Stimulated activated naive CD4-positive, alpha-beta T cell (primary cell): ENCODE results near the gene HNF1B.
A peak's percentile ranks its signal among the peaks of the same experiment; 100 is the strongest.

Source experiments
- DNase-seq, 6 experiments: peaks; one replicate each; lab custom pipeline; 2025; lab: John Stamatoyannopoulos, UW

Gene HNF1B

GRCh38 chr17:37671028-37671823 is 73.6 kb downstream of the HNF1B start:
- no peak for DNase-seq

- no peak for DNase-seq
Measured at GRCh38 chr17:37667039-37667438, 77.8 kb downstream of the HNF1B start.

- no peak for DNase-seq
Measured at GRCh38 chr17:37664214-37664613, 80.6 kb downstream of the HNF1B start.

GRCh38 chr17:37662353-37662752 is 82.5 kb downstream of the HNF1B start:
- no peak for DNase-seq

- no peak for DNase-seq
Measured at GRCh38 chr17:37661400-37662014, 83.4 kb downstream of the HNF1B start.

GRCh38 chr17:37659925-37660324 is 84.9 kb downstream of the HNF1B start:
- no peak for DNase-seq

GRCh38 chr17:37657202-37657601 is 87.7 kb downstream of the HNF1B start:
- no peak for DNase-seq

GRCh38 chr17:37651849-37652248 is 93.0 kb downstream of the HNF1B start:
- no peak for DNase-seq

- DNase-seq, result no peak
Measured at GRCh38 chr17:37650419-37651003, 94.3 kb downstream of the HNF1B start.

GRCh38 chr17:37648555-37648954 is 96.3 kb downstream of the HNF1B start:
- DNase-seq, result no peak

GRCh38 chr17:37647856-37648255 is 97.0 kb downstream of the HNF1B start:
- no peak for DNase-seq

GRCh38 chr17:37643869-37644268 is 101.0 kb downstream of the HNF1B start:
- no peak for DNase-seq

- peak; percentile 67 to 85 (median 80) for DNase-seq
Measured at GRCh38 chr17:37643118-37643766, 101.6 kb downstream of the HNF1B start, which contains the start of gene DDX52. Gene DDX52 (minus strand): TSS chr17:37643446. CDS start chr17:37643420, 26 bp downstream.

GRCh38 chr17:37642681-37643080 is 102.2 kb downstream of the HNF1B start:
- peak in 1 of 6 experiments; percentile 37 for DNase-seq

- no peak for DNase-seq
Measured at GRCh38 chr17:37640015-37640414, 104.8 kb downstream of the HNF1B start.

GRCh38 chr17:37637956-37638355 is 106.9 kb downstream of the HNF1B start:
- DNase-seq, result no peak
